Gastrocnemius medialis (tissue), 4 donors: ENCODE data around the gene FAM53C. TPM values are rescaled to one million over a fixed set of nuclear protein-coding genes. Genes with fewer than 3 reads are reported as not detected.

Experiments used
- ATAC-seq, 2 donors: fragments of 150-250 bp; one replicate each; pipeline ENCODE4 v1.9.1; 2016
- DNase-seq, 2 donors: peaks; one replicate each; pipeline ENCODE4 v3.0.0-alpha.2; 2019
- H3K27ac ChIP-seq, 4 donors: fragments of 200-600 bp; sonication (generic); 1 replicate in 1 of 4; 2 replicates in 3 of 4; pipeline ENCODE4 v1.5.1; 2016 to 2018; ENCODE audit warnings: mild to moderate bottlenecking in 2 of 4, moderate library complexity in 1 of 4
- H3K27me3 ChIP-seq, 3 donors: fragments of 200-600 bp; sonication (generic) in 2 of 3; 1 replicate in 1 of 3; 2 replicates in 2 of 3; pipeline versions ENCODE4 v1.5.1 to v1.6.0; 2016 to 2019; ENCODE audit warnings: mild to moderate bottlenecking in 1 of 3, moderate library complexity in 1 of 3
- H3K36me3 ChIP-seq, 2 donors: fragments of 200-600 bp; sonication (generic) in 1 of 2; one replicate each; pipeline ENCODE4 v1.5.1; 2017 to 2018
- H3K4me1 ChIP-seq, 2 donors: fragments of 200-600 bp; sonication (generic) in 1 of 2; one replicate each; pipeline ENCODE4 v1.5.1; 2016 to 2017; ENCODE audit warnings: mild to moderate bottlenecking in 2 of 2
- H3K4me3 ChIP-seq, 4 donors: fragments of 200-600 bp; sonication (generic) in 3 of 4; 1 replicate in 1 of 4; 2 replicates in 3 of 4; pipeline ENCODE4 v1.5.1; 2016 to 2019; ENCODE audit warnings: mild to moderate bottlenecking in 2 of 4
- H3K9me3 ChIP-seq, 3 donors: fragments of 200-600 bp; sonication (generic) in 2 of 3; 1 replicate in 1 of 3; 2 replicates in 2 of 3; pipeline ENCODE4 v1.5.1; 2016 to 2019
- CTCF ChIP-seq, 5 experiments: fragments of 450-650 bp in 3 of 5; fragments of 200-600 bp in 2 of 5; sonication (generic) in 2 of 5; IDR thresholded peaks in 4 of 5; conservative IDR thresholded peaks in 1 of 5; 1 replicate in 4 of 5; 2 replicates in 1 of 5; pipeline ENCODE4 v1.5.1; 2016 to 2019; ENCODE audit warnings: antibody characterized with exemption in 5 of 5, mild to moderate bottlenecking in 3 of 5, moderate library complexity in 3 of 5
- POLR2A ChIP-seq, 2 donors: fragments of 450-650 bp; IDR thresholded peaks; one replicate each; pipeline ENCODE4 v1.6.1; 2017; ENCODE audit warnings: antibody characterized with exemption in 2 of 2, mild to moderate bottlenecking in 2 of 2, moderate library complexity in 2 of 2
- in situ Hi-C, 4 donors: fragments of 200-750 bp; cut with MboI; loops; one replicate each; pipeline versions ENCODE4 v1.15.0 to v1.8.0; 2017; ENCODE audit warnings: low sequenced_read_pairs in 4 of 4
- intact Hi-C: fragments of 100-400 bp; cut with DNase I; formaldehyde crosslinking; loops from one replicate; pipeline ENCODE4 v1.15.1; 2023; ENCODE audit warnings: low total_unique reads
- total RNA-seq, 4 donors: library from RNA; depleted of rRNA; stranded (reverse); fragments of >200 nt; gene quantifications; one replicate each; pipeline versions ENCODE4 v1.1.0 to v1.2.3, GENCODE V29; 2016

Gene FAM53C
- total RNA-seq, 4 donors from 2014 or later: 35.7 to 74.7 (median 41.0) TPM

- H3K36me3 ChIP-seq: no peaks in the 10 kb centered on the region
- H3K4me1 ChIP-seq: peaks cover 10 to 13% of the 10 kb centered on the region in 2 donors
- in situ Hi-C loops (loop anchor here in 1 of 4 donors (10.0 kb wide), 1 partner anchor 117 kb away; the partner anchor contains the start of gene CDC23), intact Hi-C loops (loop anchor here (10.0 kb wide), 2 partner anchors 297 to 707 kb away; partner anchors contain the start of gene FAM13B)
- peak; percentile 99 to 100 for ATAC-seq
- H3K27ac ChIP-seq: peak within 1 kb of the TSS; percentile 38 to 63 (median 58)
- no peaks in the 10 kb centered on the region for H3K9me3 ChIP-seq
- TF ChIP-seq CTCF (IDR thresholded peaks at IDR 0.05 in 4 of 5, conservative IDR thresholded peaks at IDR 0.05 in 1 of 5) (no peak), POLR2A (IDR thresholded peaks at IDR 0.05) (no peak)
- DNase-seq: peak; percentile 98 to 99
- H3K27me3 ChIP-seq: no peaks in the 10 kb centered on the region
- H3K4me3 ChIP-seq: peak within 1 kb of the TSS; percentile 57 to 70 (median 60)
Measured at GRCh38 chr5:138331449-138332368, 6.4 kb upstream of the FAM53C start, which contains the start of gene CDC25C. Gene CDC25C, minus strand, starts transcription at chr5:138331804. Its CDS starts 624 bp downstream, at chr5:138331180.

- Histone ChIP-seq H3K4me3 (no peak overlapping the region), H3K9me3 (no peaks in the 10 kb centered on the region), H3K27me3 (no peaks in the 10 kb centered on the region), H3K27ac (peak overlapping the region in 1 of 4 donors; percentile 65), H3K4me1 (peaks cover 23 to 33% of the 10 kb centered on the region in 2 donors), H3K36me3 (no peaks in the 10 kb centered on the region)
- ATAC-seq: no peak
- in situ Hi-C loops (loop anchor here in 1 of 4 donors (10.0 kb wide), 1 partner anchor 120 kb away; the partner anchor contains the start of gene CDC23), intact Hi-C loops (loop anchor here (5.0 to 10.0 kb wide), 3 partner anchors 123 to 710 kb away; partner anchors contain the start of genes CDC23 and FAM13B)
- TF ChIP-seq CTCF (IDR thresholded peaks at IDR 0.05 in 4 of 5, conservative IDR thresholded peaks at IDR 0.05 in 1 of 5) (no peak), POLR2A (IDR thresholded peaks at IDR 0.05) (no peak)
- peak in 1 of 2 donors; percentile 42 for DNase-seq
Measured at GRCh38 chr5:138334867-138335447, 3.1 kb upstream of the FAM53C start.

- peak; percentile 66 to 79 for DNase-seq
- TF ChIP-seq POLR2A (IDR thresholded peaks at IDR 0.05) (no peak), CTCF (IDR thresholded peaks at IDR 0.05 in 4 of 5, conservative IDR thresholded peaks at IDR 0.05 in 1 of 5) (no peak)
- Histone ChIP-seq H3K9me3 (no peaks in the 10 kb centered on the region), H3K4me1 (peaks cover 27 to 39% of the 10 kb centered on the region in 2 donors), H3K36me3 (peaks cover 0 to 7% of the 10 kb centered on the region in 2 donors), H3K27ac (peak overlapping the region; percentile 89 to 98 (median 94)), H3K27me3 (no peaks in the 10 kb centered on the region), H3K4me3 (peak overlapping the region; percentile 75 to 95 (median 93))
- in situ Hi-C loops: loop anchor here in 1 of 4 donors (10.0 kb wide), 1 partner anchor 122 kb away; the partner anchor contains the start of gene CDC23
- intact Hi-C loops: loop anchor here (1.0 to 10.0 kb wide), 4 partner anchors 125 to 712 kb away; partner anchors contain the start of genes CDC23, ETF1 and FAM13B
- peak; percentile 50 to 68 for ATAC-seq
Measured at GRCh38 chr5:138336952-138337684, 948 bp upstream of the FAM53C start.
